Astrocyte (in vitro differentiated cells and primary cell): Measurements from ENCODE around the gene CHRD. TPM values are rescaled to one million over a fixed set of nuclear protein-coding genes. Genes with fewer than 3 reads are reported as not detected.

Source experiments
- DNase-seq: peaks from one replicate; pipeline ENCODE4 v3.0.0-alpha.2; 2010; ENCODE audit warnings: low read depth
- FAIRE-seq: peaks from 2 replicates; lab custom pipeline; 2011; peaks lifted over from hg19 to GRCh38; lab: Jason Lieb, UNC
- H2AFZ ChIP-seq: 2 replicates; pipeline ENCODE4 v1.6.0; 2012; ENCODE audit warnings: low read depth, low read length, inconsistent platforms
- H3K27ac ChIP-seq: 2 replicates; pipeline ENCODE4 v1.5.1; 2011; ENCODE audit warnings: low read depth, low read length, inconsistent platforms
- H3K27me3 ChIP-seq: 2 replicates; pipeline ENCODE4 v1.6.0; 2011; ENCODE audit warnings: low read length, inconsistent platforms; ENCODE audit not compliant: insufficient read depth
- H3K36me3 ChIP-seq: 2 replicates; pipeline ENCODE4 v1.5.1; 2011; ENCODE audit warnings: low read length, inconsistent platforms; ENCODE audit not compliant: insufficient read depth
- H3K4me1 ChIP-seq: 2 replicates; pipeline ENCODE4 v1.5.1; 2011; ENCODE audit warnings: low read length, inconsistent platforms; ENCODE audit not compliant: insufficient read depth
- H3K4me2 ChIP-seq: 2 replicates; pipeline ENCODE4 v1.6.0; 2012; ENCODE audit warnings: low read length, inconsistent platforms
- H3K4me3 ChIP-seq: 2 replicates; pipeline ENCODE4 v1.5.1; 2011; ENCODE audit warnings: low read depth, mild to moderate bottlenecking, low read length, inconsistent platforms; ENCODE audit not compliant: insufficient read depth
- H3K79me2 ChIP-seq: 2 replicates; pipeline ENCODE4 v1.6.0; 2012; ENCODE audit warnings: mild to moderate bottlenecking, low read length, inconsistent platforms; ENCODE audit not compliant: insufficient read depth
- H3K9ac ChIP-seq: 2 replicates; pipeline ENCODE4 v1.6.0; 2012; ENCODE audit warnings: mild to moderate bottlenecking, low read length, inconsistent platforms
- H3K9me3 ChIP-seq: 2 replicates; pipeline ENCODE4 v1.5.1; 2012; ENCODE audit warnings: low read depth, mild to moderate bottlenecking, low read length, inconsistent platforms; ENCODE audit not compliant: insufficient read depth
- H4K20me1 ChIP-seq: 2 replicates; pipeline ENCODE4 v1.6.0; 2012; ENCODE audit warnings: low read length, inconsistent platforms; ENCODE audit not compliant: insufficient read depth
- H3K27ac Mint-ChIP-seq: one replicate; pipeline ENCODE4 v1.8.0; 2021; ENCODE audit warnings: mild to moderate bottlenecking, mixed read lengths; ENCODE audit not compliant: unreplicated experiment
- H3K27me3 Mint-ChIP-seq: one replicate; pipeline ENCODE4 v1.8.0; 2021; ENCODE audit warnings: low read depth, mixed read lengths; ENCODE audit not compliant: unreplicated experiment
- H3K36me3 Mint-ChIP-seq: one replicate; pipeline ENCODE4 v1.8.0; 2021; ENCODE audit warnings: low read depth, mixed read lengths; ENCODE audit not compliant: unreplicated experiment
- H3K4me1 Mint-ChIP-seq: one replicate; pipeline ENCODE4 v1.8.0; 2021; ENCODE audit warnings: low read depth, mixed read lengths; ENCODE audit not compliant: unreplicated experiment
- H3K4me3 Mint-ChIP-seq: one replicate; pipeline ENCODE4 v1.8.0; 2021; ENCODE audit warnings: mild to moderate bottlenecking, moderate library complexity, mixed read lengths; ENCODE audit not compliant: unreplicated experiment
- H3K9me3 Mint-ChIP-seq: one replicate; pipeline ENCODE4 v1.8.0; 2021; ENCODE audit warnings: mild to moderate bottlenecking, mixed read lengths; ENCODE audit not compliant: unreplicated experiment
- CTCF ChIP-seq: IDR thresholded peaks from 2 replicates; pipeline ENCODE4 v1.5.1; 2011; ENCODE audit warnings: low read depth, mild to moderate bottlenecking, inconsistent platforms, low read length, moderate library complexity; ENCODE audit not compliant: insufficient read depth
- EZH2 ChIP-seq: IDR thresholded peaks from 2 replicates; pipeline ENCODE4 v1.6.1; 2012; ENCODE audit warnings: mild to moderate bottlenecking, low read length, inconsistent platforms; ENCODE audit not compliant: insufficient read depth
- total RNA-seq: library from RNA; stranded (reverse); gene quantifications from 2 replicates; pipeline ENCODE4 v1.2.1, GENCODE V29; 2021

The CHRD gene
- total RNA-seq, 1 donor from 2014 or later = 3.4 TPM

DNA sequence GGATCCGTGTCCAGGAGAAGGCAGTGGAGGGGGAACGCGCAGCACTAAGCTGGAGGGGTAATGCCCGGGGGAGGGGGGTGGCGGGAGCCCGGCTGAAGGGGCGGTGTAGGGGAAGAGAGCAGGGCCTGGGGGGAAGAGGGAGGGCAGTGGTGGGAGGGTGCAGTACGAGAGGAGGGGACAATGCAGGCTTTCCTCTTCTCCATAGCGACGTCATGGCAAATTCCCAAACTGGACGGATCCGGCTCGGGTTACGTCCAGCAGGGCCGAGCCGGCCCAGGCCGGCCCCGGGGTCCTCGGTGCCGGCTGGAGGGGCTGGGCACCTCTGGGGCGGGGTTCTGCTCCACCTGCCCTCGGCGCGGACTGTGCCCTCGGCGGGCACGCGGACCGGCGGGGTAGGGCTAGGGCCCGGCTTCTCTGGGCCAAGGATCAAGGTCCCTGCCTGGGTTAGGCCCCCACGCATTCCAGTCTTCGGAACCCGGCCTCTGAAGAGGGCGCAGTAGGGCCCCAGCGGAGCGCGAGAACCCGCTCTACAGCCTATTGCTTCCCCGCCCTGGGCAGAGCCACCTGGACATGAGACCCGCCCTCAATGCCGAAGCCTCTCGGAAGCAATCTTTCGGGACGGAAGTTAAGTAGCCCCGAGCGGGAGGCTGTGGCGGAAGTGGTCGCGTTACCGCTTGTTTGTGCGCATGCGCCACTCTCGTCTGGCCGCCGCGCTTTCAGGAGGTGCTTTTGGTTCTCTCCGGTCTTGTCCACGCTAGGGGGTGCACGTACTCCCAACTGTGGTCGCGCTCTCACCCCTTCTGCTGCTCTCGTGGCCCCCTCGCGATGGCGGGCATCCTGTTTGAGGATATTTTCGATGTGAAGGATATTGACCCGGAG is 16.9 kb upstream of the CHRD start:
- no peaks in the 10 kb centered on the region for H3K27me3 ChIP-seq
- H3K27ac Mint-ChIP-seq = peak overlapping the region; percentile 97
- peaks cover 22% of the 10 kb centered on the region for H3K36me3 Mint-ChIP-seq
- no peaks in the 10 kb centered on the region for H3K9me3 Mint-ChIP-seq
- peak overlapping the region; percentile 82 for H3K4me3 ChIP-seq
- H3K27me3 Mint-ChIP-seq = no peaks in the 10 kb centered on the region
- H3K4me3 Mint-ChIP-seq = peak overlapping the region; percentile 97
- H2AFZ ChIP-seq = peak overlapping the region; percentile 92
- FAIRE-seq = peak; percentile 32
- H3K4me2 ChIP-seq = peak overlapping the region; percentile 92
- H3K27ac ChIP-seq = peak overlapping the region; percentile 90
- peaks cover 17% of the 10 kb centered on the region for H3K4me1 Mint-ChIP-seq
- H4K20me1 ChIP-seq = peaks cover 25% of the 10 kb centered on the region
- peak overlapping the region; percentile 88 for H3K9ac ChIP-seq
- no peaks in the 10 kb centered on the region for H3K9me3 ChIP-seq
- H3K4me1 ChIP-seq = peaks cover 10% of the 10 kb centered on the region
- peak; percentile 92 for DNase-seq
- peaks cover 34% of the 10 kb centered on the region for H3K79me2 ChIP-seq
- H3K36me3 ChIP-seq = peaks cover 15% of the 10 kb centered on the region
- no peak for TF ChIP-seq EZH2
- TF ChIP-seq CTCF = peak; percentile 39

DNA sequence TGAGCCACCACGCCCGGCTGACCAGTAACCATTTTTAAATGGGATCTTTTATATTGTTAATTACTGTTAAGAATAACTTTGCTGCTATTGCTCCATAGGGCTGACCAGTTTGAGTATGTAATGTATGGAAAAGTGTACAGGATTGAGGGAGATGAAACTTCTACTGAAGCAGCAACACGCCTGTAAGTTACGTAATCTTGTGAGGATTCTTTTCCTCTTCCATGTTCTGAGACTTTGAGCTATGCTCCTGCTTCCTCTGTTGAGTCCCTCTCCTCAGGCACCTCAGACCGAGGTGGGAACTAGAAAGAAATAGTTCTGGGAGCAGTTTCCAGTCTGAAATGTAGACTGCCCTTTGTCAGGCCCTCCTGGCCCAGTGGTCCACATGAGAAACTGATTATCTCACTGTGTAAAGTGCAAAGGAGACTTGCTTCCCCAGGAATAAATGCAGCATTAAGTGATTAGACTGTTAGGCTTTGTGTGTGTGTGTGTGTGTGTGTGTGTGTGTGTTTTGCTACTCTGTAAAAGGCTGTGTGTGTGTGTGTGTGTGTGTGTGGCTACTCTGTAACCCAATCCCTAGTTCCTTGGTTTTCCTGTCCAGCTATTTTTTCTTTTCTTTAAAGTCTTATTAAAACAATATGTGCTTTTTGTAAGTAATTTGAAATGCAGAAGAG is 13.1 kb upstream of the CHRD start:
- no peak for FAIRE-seq
- no peak overlapping the region for H3K4me3 ChIP-seq

More for the DNA sequence above, 13.1 kb upstream of the CHRD start:
- H3K27me3 ChIP-seq = no peaks in the 10 kb centered on the region
- TF ChIP-seq CTCF (no peak), EZH2 (no peak)
- peaks cover 15% of the 10 kb centered on the region for H3K36me3 ChIP-seq
- no peak overlapping the region for H3K9ac ChIP-seq
- H3K27ac Mint-ChIP-seq = no peak overlapping the region
- peaks cover 23% of the 10 kb centered on the region for H3K79me2 ChIP-seq
- no peaks in the 10 kb centered on the region for H3K9me3 ChIP-seq
- no peak overlapping the region for H2AFZ ChIP-seq
- H3K4me2 ChIP-seq = no peak overlapping the region
- H3K4me1 Mint-ChIP-seq = peaks cover 24% of the 10 kb centered on the region
- no peak for DNase-seq
- peaks cover 40% of the 10 kb centered on the region for H4K20me1 ChIP-seq
- H3K9me3 Mint-ChIP-seq = no peaks in the 10 kb centered on the region
- no peaks in the 10 kb centered on the region for H3K27me3 Mint-ChIP-seq
- peaks cover 27% of the 10 kb centered on the region for H3K4me1 ChIP-seq
- H3K4me3 Mint-ChIP-seq = peak overlapping the region; percentile 45
- no peak overlapping the region for H3K27ac ChIP-seq
- H3K36me3 Mint-ChIP-seq = peaks cover 26% of the 10 kb centered on the region
